ENCODE results near the gene ERP27. TPM values are rescaled to one million over a fixed set of nuclear protein-coding genes. Genes with fewer than 3 reads are reported as not detected.

Gene ERP27
- total and polyA plus RNA-seq, 2 of the 8 experiments (the other 6 are each of a cell fraction or from before 2014, with no cell fraction given), result not detected

DNA sequence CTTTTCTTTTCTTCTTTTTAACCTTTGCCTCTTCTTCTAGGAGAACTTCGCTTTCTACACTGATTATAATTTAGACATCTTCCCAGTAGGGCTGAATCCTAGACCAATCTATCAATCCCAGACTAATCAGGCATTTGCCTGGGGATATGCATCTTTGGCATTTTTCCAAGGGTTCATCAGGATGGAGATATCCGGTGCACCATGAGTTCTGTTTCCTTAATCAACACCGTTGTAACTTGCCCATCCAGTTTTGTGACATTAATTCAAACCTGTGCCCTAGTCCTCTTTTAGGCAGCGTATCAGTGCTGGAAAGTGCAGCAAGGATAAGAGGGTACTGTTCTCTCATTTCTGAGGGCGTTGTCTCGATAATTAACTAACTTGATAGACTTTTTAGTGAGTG lies 52.1 kb downstream of the ERP27 start:
- Histone ChIP-seq H2BK5ac (ENCODE audit: low read depth, low read length) (no peak overlapping the region), H3K23me2 (ENCODE audit: low read depth, low read length) (no peaks in the 10 kb centered on the region), H3K4ac (replicated peaks; ENCODE audit: insufficient read length, low read depth, low read length) (no peak overlapping the region), H3K23ac (ENCODE audit: insufficient read length) (no peak overlapping the region), H3K56ac (replicated peaks; ENCODE audit: insufficient read length, low read depth, low read length) (no peak overlapping the region), H4K8ac (ENCODE audit: extremely low read depth, insufficient read depth, low read length) (no peak overlapping the region), H2BK20ac (ENCODE audit: low read length) (no peak overlapping the region; the same call in 1 of the 2 replicates), H2BK12ac (ENCODE audit: low read depth, low read length) (no peak overlapping the region), H3K79me1 (ENCODE audit: low read depth, low read length) (no peaks in the 10 kb centered on the region), H3K18ac (ENCODE audit: extremely low read depth, low read length) (no peak overlapping the region), H2BK15ac (ENCODE audit: low read length) (no peak overlapping the region), H3K27ac (ENCODE audit: low read depth, low read length) (no peak overlapping the region), H3K4me1 (replicated peaks in 1 of 4; ENCODE audit: control insufficient read depth in 3 of 4, insufficient read depth in 4 of 4, low read length in 3 of 4) (no peaks in the 10 kb centered on the region), H2BK120ac (replicated peaks; ENCODE audit: low read depth, low read length) (no peak overlapping the region), H4K91ac (replicated peaks; ENCODE audit: insufficient read length, low read length) (no peak overlapping the region), H3K4me2 (ENCODE audit: insufficient read depth in 1 of 2, low read depth in 2 of 2, low read length in 2 of 2) (no peak overlapping the region), H2AK5ac (ENCODE audit: low read depth, low read length) (no peak overlapping the region), H4K20me1 (replicated peaks in 1 of 2; ENCODE audit: control insufficient read depth in 1 of 2, insufficient read depth in 2 of 2, low read length in 2 of 2) (no peaks in the 10 kb centered on the region), H3K9me3 (ENCODE audit: insufficient read depth in 2 of 2, low read depth in 1 of 2, low read length in 1 of 2) (no peaks in the 10 kb centered on the region), H3K27me3 (replicated peaks in 1 of 4; ENCODE audit: control insufficient read depth in 3 of 4, extremely low read depth in 1 of 4, insufficient read depth in 3 of 4, low read length in 3 of 4) (no peaks in the 10 kb centered on the region), H3K79me2 (ENCODE audit: control insufficient read depth in 1 of 2, insufficient read depth in 2 of 2, low read length in 2 of 2) (no peaks in the 10 kb centered on the region), H3K4me3 (ENCODE audit: extremely low read depth in 1 of 4, insufficient read depth in 2 of 4, low read depth in 3 of 4, low read length in 4 of 4) (no peak overlapping the region), H3K14ac (ENCODE audit: insufficient read length) (no peak overlapping the region), H3K36me3 (ENCODE audit: control insufficient read depth in 2 of 4, insufficient read depth in 4 of 4, low read length in 3 of 4) (no peaks in the 10 kb centered on the region), H4K5ac (ENCODE audit: insufficient read length, low read depth, low read length) (no peak overlapping the region), H2AFZ (ENCODE audit: low read length) (no peak overlapping the region), H3K9ac (replicated peaks in 1 of 4; ENCODE audit: extremely low read depth in 1 of 4, low read depth in 3 of 4, low read length in 3 of 4) (peak overlapping the region in 1 of 4 experiments; percentile 34; a peak in 1 of 7 replicates)
- FAIRE-seq, result no peak
- POLR2A ChIA-PET (ENCODE audit: partially characterized antibody), result no interaction called here
- 90% methylated on average over 6 of the region's 6 CpGs; no CpG with 5 or more reads in 1 of the 2 experiments for WGBS, 2 experiments (ENCODE audit: extremely low coverage in 1 of 2, insufficient coverage in 1 of 2, insufficient read length in 1 of 2, insufficient replicate concordance in 2 of 2, low coverage in 1 of 2, low lambda C conversion rate in 2 of 2, missing lambda C conversion rate in 1 of 2)
- DNase-seq (ENCODE audit: low read depth in 1 of 2, low spot score in 2 of 2), result no peak
- CTCF ChIA-PET (ENCODE audit: partially characterized antibody), result interaction anchor here (1.5 kb wide), 1 partner anchor 50 kb away, joined by 5 read pairs; no protein-coding TSS in a partner anchor

Data from H1 (cell line).